Activated B cell treated with CpG ODN at 0.5 μM for 24 hours (primary cell): Measurements from ENCODE around the gene ZNF559. TPM values are rescaled to one million over a fixed set of nuclear protein-coding genes. Genes with fewer than 3 reads are reported as not detected.

Experiments used
- ATAC-seq: fragments of 200-7000 bp; cut with Tn5 transposase; one replicate; pipeline ENCODE4 v1.10.0; 2021; ENCODE audit warnings: low read depth, mild to moderate bottlenecking, moderate library complexity
- CTCF ChIA-PET: fragments of 350-600 bp; sonication (Branson Sonifier 250); formaldehyde crosslinking; loops from one replicate; lab custom pipeline; 2021; ENCODE audit warnings: antibody characterized with exemption; lab: Charles Lee
- POLR2A ChIA-PET: fragments of 350-600 bp; sonication (Branson Sonifier 250); formaldehyde crosslinking; loops from one replicate; lab custom pipeline; 2021; ENCODE audit warnings: antibody characterized with exemption; lab: Charles Lee
- DNase-seq: peaks from one replicate; pipeline ENCODE4 v3.0.0; 2022
- H3K27ac Mint-ChIP-seq: one replicate; pipeline ENCODE4 v1.8.0; 2020; ENCODE audit warnings: mixed read lengths
- H3K27me3 Mint-ChIP-seq: one replicate; pipeline ENCODE4 v1.8.0; 2021; ENCODE audit warnings: mixed read lengths
- H3K36me3 Mint-ChIP-seq: one replicate; pipeline ENCODE4 v1.8.0; 2021; ENCODE audit warnings: low read depth, mixed read lengths
- H3K4me1 Mint-ChIP-seq: one replicate; pipeline ENCODE4 v1.8.0; 2021; ENCODE audit warnings: mixed read lengths
- H3K4me3 Mint-ChIP-seq: one replicate; pipeline ENCODE4 v1.8.0; 2020; ENCODE audit warnings: mild to moderate bottlenecking, mixed read lengths
- H3K9me3 Mint-ChIP-seq: one replicate; pipeline ENCODE4 v1.8.0; 2020; ENCODE audit warnings: mixed read lengths
- intact Hi-C: fragments of 100-400 bp; cut with micrococcal nuclease; formaldehyde crosslinking; loops from one replicate; pipeline ENCODE4 v1.15.1; 2024
- total RNA-seq: library from RNA; stranded (reverse); gene quantifications from 2 replicates; pipeline ENCODE4 v1.2.3, GENCODE V29; 2022
- TF ChIP-seq, protein P1 (sequence below): fragments of 200-600 bp; IDR thresholded peaks from one replicate; pipeline ENCODE4 v1.8.0; 2022; ENCODE audit warnings: antibody characterized with exemption, mild to moderate bottlenecking

The ZNF559 gene
- total RNA-seq, 1 donor from 2014 or later: 22.0 TPM

DNA sequence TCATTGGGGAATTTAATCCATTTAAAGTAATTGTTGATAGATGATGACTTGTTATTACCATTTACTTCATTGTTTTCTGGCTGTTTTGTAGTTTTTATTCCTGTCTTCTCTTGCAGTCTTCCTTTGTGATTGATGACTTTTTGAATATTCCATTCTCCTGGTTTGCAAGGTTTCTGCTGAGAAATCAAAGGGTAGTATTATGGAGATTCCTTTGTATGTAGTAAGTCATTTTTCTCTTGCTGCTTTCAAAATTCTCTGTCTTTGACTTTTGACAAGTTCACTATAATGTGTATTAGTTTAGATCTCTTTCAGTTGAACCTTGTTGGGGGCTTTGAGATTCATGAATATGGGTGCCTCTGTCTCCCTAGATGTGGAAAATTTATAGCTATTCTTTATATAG lies 6.0 kb downstream of the ZNF559 start:
- Mint-ChIP-seq H3K27me3 (no peaks in the 10 kb centered on the region), H3K9me3 (peaks cover 40% of the 10 kb centered on the region), H3K4me1 (peaks cover 3% of the 10 kb centered on the region), H3K36me3 (peaks cover 81% of the 10 kb centered on the region), H3K27ac (no peak overlapping the region), H3K4me3 (no peak overlapping the region)
- no peak for DNase-seq
- no peak for ATAC-seq
- CTCF ChIA-PET: no interaction called here
- intact Hi-C loops: loop anchor here (10.0 kb wide), 1 partner anchor 125 kb away; no protein-coding TSS in a partner anchor
- POLR2A ChIA-PET: no interaction called here
- TF ChIP-seq, protein P1, sequence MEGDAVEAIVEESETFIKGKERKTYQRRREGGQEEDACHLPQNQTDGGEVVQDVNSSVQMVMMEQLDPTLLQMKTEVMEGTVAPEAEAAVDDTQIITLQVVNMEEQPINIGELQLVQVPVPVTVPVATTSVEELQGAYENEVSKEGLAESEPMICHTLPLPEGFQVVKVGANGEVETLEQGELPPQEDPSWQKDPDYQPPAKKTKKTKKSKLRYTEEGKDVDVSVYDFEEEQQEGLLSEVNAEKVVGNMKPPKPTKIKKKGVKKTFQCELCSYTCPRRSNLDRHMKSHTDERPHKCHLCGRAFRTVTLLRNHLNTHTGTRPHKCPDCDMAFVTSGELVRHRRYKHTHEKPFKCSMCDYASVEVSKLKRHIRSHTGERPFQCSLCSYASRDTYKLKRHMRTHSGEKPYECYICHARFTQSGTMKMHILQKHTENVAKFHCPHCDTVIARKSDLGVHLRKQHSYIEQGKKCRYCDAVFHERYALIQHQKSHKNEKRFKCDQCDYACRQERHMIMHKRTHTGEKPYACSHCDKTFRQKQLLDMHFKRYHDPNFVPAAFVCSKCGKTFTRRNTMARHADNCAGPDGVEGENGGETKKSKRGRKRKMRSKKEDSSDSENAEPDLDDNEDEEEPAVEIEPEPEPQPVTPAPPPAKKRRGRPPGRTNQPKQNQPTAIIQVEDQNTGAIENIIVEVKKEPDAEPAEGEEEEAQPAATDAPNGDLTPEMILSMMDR: no peak

DNA sequence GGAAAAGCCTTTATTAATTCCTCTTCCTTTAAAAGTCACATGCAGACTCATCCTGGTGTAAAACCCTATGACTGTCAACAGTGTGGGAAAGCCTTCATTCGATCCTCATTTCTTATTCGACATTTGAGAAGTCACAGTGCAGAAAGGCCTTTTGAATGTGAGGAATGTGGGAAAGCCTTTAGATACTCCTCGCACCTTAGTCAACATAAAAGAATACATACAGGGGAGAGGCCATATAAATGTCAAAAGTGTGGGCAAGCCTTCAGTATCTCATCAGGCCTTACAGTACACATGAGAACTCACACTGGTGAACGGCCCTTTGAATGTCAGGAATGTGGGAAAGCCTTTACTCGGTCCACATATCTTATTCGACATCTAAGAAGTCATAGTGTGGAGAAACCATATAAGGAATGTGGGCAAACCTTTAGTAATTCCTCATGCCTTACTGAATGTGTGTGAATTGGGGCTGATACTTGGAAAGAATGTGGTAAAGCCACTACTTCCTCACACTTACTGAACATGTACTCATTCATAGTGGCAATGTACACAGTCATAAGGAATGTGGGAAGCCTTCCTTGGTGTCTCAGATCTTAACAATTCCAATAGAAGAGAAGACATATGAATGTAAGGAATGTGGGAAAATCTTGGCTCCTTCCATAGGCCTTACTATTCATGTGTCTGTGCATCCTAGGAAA lies 18.8 kb downstream of the ZNF559 start:
- intact Hi-C loops: no loop called here
- Mint-ChIP-seq H3K36me3 (peaks cover 82% of the 10 kb centered on the region), H3K27me3 (no peaks in the 10 kb centered on the region), H3K27ac (no peak overlapping the region), H3K9me3 (peaks cover 67% of the 10 kb centered on the region), H3K4me1 (no peaks in the 10 kb centered on the region), H3K4me3 (no peak overlapping the region)
- POLR2A ChIA-PET: no interaction called here
- no peak for ATAC-seq
- TF ChIP-seq, protein P1: no peak
- CTCF ChIA-PET: no interaction called here
- DNase-seq: no peak

DNA sequence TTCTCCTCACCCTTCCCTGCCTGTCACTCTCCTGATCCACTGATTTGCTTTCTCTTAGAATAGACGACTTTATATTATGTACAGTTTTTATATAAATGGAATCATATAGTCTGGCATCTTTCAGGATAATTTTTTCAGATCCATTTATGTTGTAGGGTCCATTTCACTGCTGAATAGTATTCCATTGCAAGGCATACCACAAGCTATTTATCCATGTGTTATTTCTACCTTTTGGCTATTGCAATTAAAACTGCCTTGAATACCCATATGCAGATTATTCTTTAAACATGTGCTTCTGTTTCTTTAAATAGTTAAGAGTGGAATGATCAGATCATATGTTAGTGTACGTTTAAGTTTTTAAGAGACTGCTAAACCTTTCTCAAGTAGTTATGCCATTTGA lies 21.0 kb downstream of the ZNF559 start:
- Mint-ChIP-seq H3K4me3 (no peak overlapping the region), H3K27me3 (no peaks in the 10 kb centered on the region), H3K27ac (no peak overlapping the region), H3K4me1 (no peaks in the 10 kb centered on the region), H3K36me3 (peaks cover 79% of the 10 kb centered on the region), H3K9me3 (peaks cover 59% of the 10 kb centered on the region)
- DNase-seq (no peak), ATAC-seq (no peak)
- ChIA-PET POLR2A (no interaction called here), CTCF (no interaction called here)
- TF ChIP-seq, protein P1: no peak
- intact Hi-C loops: no loop called here

DNA sequence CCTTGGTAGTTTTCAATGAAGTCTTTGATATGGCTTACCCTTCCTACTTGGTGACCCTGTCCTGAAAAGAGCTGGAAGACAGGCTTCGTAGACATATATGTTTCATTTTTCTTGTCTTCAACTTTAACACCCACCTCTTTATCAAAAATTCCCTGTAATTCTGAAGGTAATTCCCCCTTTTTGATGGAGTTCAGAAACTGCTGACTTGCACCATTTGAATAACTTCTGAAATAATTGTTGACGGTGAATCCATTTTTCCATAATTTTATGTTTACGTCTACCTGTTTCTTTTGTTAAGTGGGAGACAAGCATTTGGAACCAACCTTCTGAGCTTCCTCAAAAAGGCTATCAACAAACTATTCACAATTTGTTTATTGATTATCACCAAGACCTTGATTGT lies 24.3 kb downstream of the ZNF559 start:
- H3K36me3 Mint-ChIP-seq: peaks cover 70% of the 10 kb centered on the region
- POLR2A ChIA-PET: no interaction called here
- no peak overlapping the region for H3K27ac Mint-ChIP-seq
- no peaks in the 10 kb centered on the region for H3K4me1 Mint-ChIP-seq
- no peak overlapping the region for H3K4me3 Mint-ChIP-seq
- intact Hi-C loops: no loop called here
- CTCF ChIA-PET: no interaction called here
- no peak for ATAC-seq
- no peak for DNase-seq
- no peaks in the 10 kb centered on the region for H3K27me3 Mint-ChIP-seq
- TF ChIP-seq, protein P1: no peak
- H3K9me3 Mint-ChIP-seq: peaks cover 42% of the 10 kb centered on the region

DNA sequence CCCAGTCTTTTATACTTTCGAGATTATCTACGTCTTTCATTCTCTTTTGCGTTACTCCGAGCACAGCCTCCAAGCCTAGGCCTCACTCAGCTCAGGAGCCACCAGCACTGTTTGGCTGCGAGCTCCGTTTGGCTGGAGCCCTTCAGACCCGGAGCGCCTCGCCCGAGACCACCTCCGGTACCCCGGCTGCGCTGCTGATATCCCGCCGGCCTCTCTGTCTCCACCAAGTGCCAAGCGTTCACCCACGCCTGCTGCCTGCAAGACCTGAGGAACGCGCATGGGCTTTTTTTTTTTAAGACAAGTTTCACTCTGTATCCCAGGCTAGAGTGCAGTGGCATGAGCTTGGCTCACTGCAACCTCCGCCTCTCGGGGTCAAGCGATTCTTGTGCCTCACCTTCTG lies 24.7 kb downstream of the ZNF559 start:
- DNase-seq: no peak
- Mint-ChIP-seq H3K27ac (no peak overlapping the region), H3K9me3 (peaks cover 38% of the 10 kb centered on the region), H3K36me3 (peaks cover 66% of the 10 kb centered on the region), H3K4me3 (no peak overlapping the region), H3K4me1 (no peaks in the 10 kb centered on the region), H3K27me3 (no peaks in the 10 kb centered on the region)
- POLR2A ChIA-PET: no interaction called here
- CTCF ChIA-PET: no interaction called here
- ATAC-seq: no peak
- TF ChIP-seq, protein P1: no peak
- intact Hi-C loops: no loop called here
